SHP77 (cell line): Measurements from ENCODE around the gene EXOC6B.

Experiments
- DNase-seq, 2 experiments: peaks; one replicate each; lab custom pipeline; 2025; lab: John Stamatoyannopoulos, UW

Gene EXOC6B

GRCh38 chr2:72828840-72829507, 3.1 kb upstream of the EXOC6B start:
- no peak for DNase-seq

GRCh38 chr2:72827966-72828646, 2.3 kb upstream of the EXOC6B start:
- no peak for DNase-seq

GRCh38 chr2:72827487-72827886, 1.7 kb upstream of the EXOC6B start:
- no peak for DNase-seq

GRCh38 chr2:72826156-72826477, 284 bp upstream of the EXOC6B start:
- DNase-seq: no peak

GRCh38 chr2:72824224-72824842, 1.5 kb downstream of the EXOC6B start:
- no peak for DNase-seq

GRCh38 chr2:72822794-72823193, 3.0 kb downstream of the EXOC6B start:
- DNase-seq: no peak

GRCh38 chr2:72821983-72822382, 3.9 kb downstream of the EXOC6B start:
- DNase-seq: no peak

- DNase-seq: no peak
Measured at GRCh38 chr2:72821118-72821517, 4.7 kb downstream of the EXOC6B start.

- no peak for DNase-seq
Measured at GRCh38 chr2:72819501-72819900, 6.3 kb downstream of the EXOC6B start.

GRCh38 chr2:72815655-72816278, 10.1 kb downstream of the EXOC6B start:
- DNase-seq: no peak

- DNase-seq: no peak
Measured at GRCh38 chr2:72813841-72814240, 12.0 kb downstream of the EXOC6B start.

GRCh38 chr2:72810165-72810564, 15.7 kb downstream of the EXOC6B start:
- DNase-seq: no peak

GRCh38 chr2:72809095-72809494, 16.7 kb downstream of the EXOC6B start:
- no peak for DNase-seq

GRCh38 chr2:72806280-72806945, 19.4 kb downstream of the EXOC6B start:
- DNase-seq: no peak

- no peak for DNase-seq
Measured at GRCh38 chr2:72803626-72804320, 22.1 kb downstream of the EXOC6B start.

GRCh38 chr2:72803151-72803550, 22.7 kb downstream of the EXOC6B start:
- DNase-seq: no peak

GRCh38 chr2:72800492-72800891, 25.3 kb downstream of the EXOC6B start:
- no peak for DNase-seq

GRCh38 chr2:72797740-72798139, 28.1 kb downstream of the EXOC6B start:
- no peak for DNase-seq

- no peak for DNase-seq
Measured at GRCh38 chr2:72796766-72797165, 29.1 kb downstream of the EXOC6B start.

GRCh38 chr2:72794572-72794971, 31.3 kb downstream of the EXOC6B start:
- no peak for DNase-seq

GRCh38 chr2:72793798-72794440, 31.9 kb downstream of the EXOC6B start:
- no peak for DNase-seq
